ENCODE data around the gene CLPX.
"Not testable (repeated sequence)": the region's sequence is repeated elsewhere in the genome, so short reads cannot be mapped to it uniquely, and the experiment has no call there.

Gene CLPX

GRCh38 chr15:65099801-65100200 lies 85.3 kb downstream of the CLPX start:
- not testable (repeated sequence) for DNase-seq

GRCh38 chr15:65099336-65099735 lies 85.8 kb downstream of the CLPX start:
- DNase-seq: no peak

Data from NCI-H526 treated with DMSO at 0.1 percent for 48 hours (cell line).